Tibial nerve (tissue), 4 donors: ENCODE results near the gene SLC6A17. TPM values are rescaled to one million over a fixed set of nuclear protein-coding genes. Genes with fewer than 3 reads are reported as not detected.

Experiments
- DNase-seq, 2 donors: peaks; one replicate each; pipeline ENCODE4 v3.0.0-alpha.2; 2019; ENCODE audit warnings: low spot score in 2 of 2
- H3K27ac ChIP-seq, 4 donors: fragments of 200-600 bp; sonication (generic) in 3 of 4; one replicate each; pipeline ENCODE4 v1.5.1; 2017 to 2019; ENCODE audit warnings: mild to moderate bottlenecking in 1 of 4
- H3K27me3 ChIP-seq, 2 donors: fragments of 200-600 bp; sonication (generic) in 1 of 2; one replicate each; pipeline versions ENCODE4 v1.5.1 to v1.6.0; 2017 to 2019
- H3K36me3 ChIP-seq, 3 donors: fragments of 200-600 bp; sonication (generic); one replicate each; pipeline ENCODE4 v1.5.1; 2018 to 2019
- H3K4me1 ChIP-seq, 4 donors: fragments of 200-600 bp; sonication (generic) in 3 of 4; one replicate each; pipeline ENCODE4 v1.5.1; 2017 to 2019
- H3K4me3 ChIP-seq, 4 donors: fragments of 200-600 bp; sonication (generic) in 3 of 4; one replicate each; pipeline ENCODE4 v1.5.1; 2017 to 2019; ENCODE audit warnings: mild to moderate bottlenecking in 1 of 4, moderate library complexity in 1 of 4
- H3K9me3 ChIP-seq, 4 donors: fragments of 200-600 bp; sonication (generic) in 3 of 4; one replicate each; pipeline ENCODE4 v1.5.1; 2017 to 2019
- EP300 ChIP-seq, 2 donors: sonication (generic); formaldehyde crosslinking; IDR thresholded peaks; one replicate each; pipeline ENCODE4 v1.6.1; 2017; ENCODE audit warnings: antibody characterized with exemption in 2 of 2, mild to moderate bottlenecking in 1 of 2
- POLR2A ChIP-seq, 2 donors: fragments of 450-650 bp; IDR thresholded peaks; one replicate each; pipeline ENCODE4 v1.6.1; 2017; ENCODE audit warnings: antibody characterized with exemption in 2 of 2, mild to moderate bottlenecking in 2 of 2, moderate library complexity in 2 of 2
- WGBS, 2 donors: methylation state at CpG; one replicate each; pipeline ENCODE4 v1.1.5; 2018; 5-methylcytosine and 5-hydroxymethylcytosine counted together
- total RNA-seq, 4 donors: library from RNA; depleted of rRNA; stranded (reverse); fragments of >200 nt; gene quantifications; one replicate each; pipeline ENCODE4 v1.1.0, GENCODE V29; 2016
- TF ChIP-seq, protein P1 (sequence below), 5 experiments: fragments of 200-600 bp in 3 of 5; fragments of 450-650 bp in 2 of 5; sonication (generic) in 3 of 5; IDR thresholded peaks; one replicate each; pipeline ENCODE4 v1.5.1; 2016 to 2019; ENCODE audit warnings: antibody characterized with exemption in 5 of 5, mild to moderate bottlenecking in 3 of 5, moderate library complexity in 2 of 5

Gene SLC6A17
- total RNA-seq, 4 donors from 2014 or later: under 0.01 to 0.22 TPM; not detected in 2

DNA sequence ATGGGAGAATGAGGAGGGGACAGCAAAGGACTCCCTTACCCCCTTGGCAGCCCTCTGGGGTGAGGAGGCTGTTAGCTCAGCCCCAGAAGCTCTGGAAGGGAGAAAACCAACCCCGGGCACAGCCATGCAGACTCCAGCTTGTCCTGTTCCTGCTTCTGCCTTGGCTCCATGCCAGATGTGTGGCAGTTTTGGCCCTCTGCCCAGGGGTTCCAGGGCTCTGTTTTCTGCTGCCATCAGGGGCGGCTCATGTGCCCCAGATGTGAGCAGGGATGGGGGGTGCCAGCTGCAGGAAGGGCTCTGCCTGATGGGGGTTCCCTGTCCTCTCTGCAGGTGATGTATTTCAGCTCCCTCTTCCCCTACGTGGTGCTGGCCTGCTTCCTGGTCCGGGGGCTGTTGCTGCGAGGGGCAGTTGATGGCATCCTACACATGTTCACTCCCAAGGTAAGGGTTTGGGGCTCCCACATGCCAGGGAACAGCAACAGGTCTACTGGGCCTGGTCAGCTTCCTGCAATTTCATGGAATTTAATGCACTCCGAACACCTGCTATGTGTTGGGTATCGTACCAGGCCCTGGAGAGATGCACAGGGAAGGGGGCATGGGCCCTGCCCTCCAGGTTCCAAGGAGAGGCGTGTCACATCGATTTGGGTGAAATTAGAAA, 26.1 kb downstream of the SLC6A17 start:
- peak in 1 of 2 donors; percentile 19 for DNase-seq
- TF ChIP-seq POLR2A (IDR thresholded peaks at IDR 0.05) (no peak), EP300 (IDR thresholded peaks at IDR 0.05) (no peak)
- TF ChIP-seq, protein P1, sequence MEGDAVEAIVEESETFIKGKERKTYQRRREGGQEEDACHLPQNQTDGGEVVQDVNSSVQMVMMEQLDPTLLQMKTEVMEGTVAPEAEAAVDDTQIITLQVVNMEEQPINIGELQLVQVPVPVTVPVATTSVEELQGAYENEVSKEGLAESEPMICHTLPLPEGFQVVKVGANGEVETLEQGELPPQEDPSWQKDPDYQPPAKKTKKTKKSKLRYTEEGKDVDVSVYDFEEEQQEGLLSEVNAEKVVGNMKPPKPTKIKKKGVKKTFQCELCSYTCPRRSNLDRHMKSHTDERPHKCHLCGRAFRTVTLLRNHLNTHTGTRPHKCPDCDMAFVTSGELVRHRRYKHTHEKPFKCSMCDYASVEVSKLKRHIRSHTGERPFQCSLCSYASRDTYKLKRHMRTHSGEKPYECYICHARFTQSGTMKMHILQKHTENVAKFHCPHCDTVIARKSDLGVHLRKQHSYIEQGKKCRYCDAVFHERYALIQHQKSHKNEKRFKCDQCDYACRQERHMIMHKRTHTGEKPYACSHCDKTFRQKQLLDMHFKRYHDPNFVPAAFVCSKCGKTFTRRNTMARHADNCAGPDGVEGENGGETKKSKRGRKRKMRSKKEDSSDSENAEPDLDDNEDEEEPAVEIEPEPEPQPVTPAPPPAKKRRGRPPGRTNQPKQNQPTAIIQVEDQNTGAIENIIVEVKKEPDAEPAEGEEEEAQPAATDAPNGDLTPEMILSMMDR (IDR thresholded peaks at IDR 0.05): no peak
- Histone ChIP-seq H3K4me3 (no peak overlapping the region), H3K4me1 (no peaks in the 10 kb centered on the region), H3K9me3 (peaks cover 0 to 9% (median 0%) of the 10 kb centered on the region in 4 donors), H3K27ac (no peak overlapping the region), H3K36me3 (no peaks in the 10 kb centered on the region), H3K27me3 (no peaks in the 10 kb centered on the region)
- WGBS, 2 donors: 49 to 64% methylated on average over 8 to 9 of the region's 9 CpGs

GRCh38 chr1:110177775-110178174, 27.5 kb downstream of the SLC6A17 start:
- Histone ChIP-seq H3K27ac (no peak overlapping the region), H3K9me3 (peaks cover 0 to 9% (median 0%) of the 10 kb centered on the region in 4 donors), H3K4me1 (no peaks in the 10 kb centered on the region), H3K4me3 (no peak overlapping the region), H3K27me3 (no peaks in the 10 kb centered on the region), H3K36me3 (no peaks in the 10 kb centered on the region)
- TF ChIP-seq POLR2A (IDR thresholded peaks at IDR 0.05) (no peak), EP300 (IDR thresholded peaks at IDR 0.05) (no peak)
- TF ChIP-seq, protein P1 (IDR thresholded peaks at IDR 0.05): no peak
- WGBS, 2 donors: 54 to 62% methylated on average over 4 of the region's 4 CpGs
- no peak for DNase-seq

GRCh38 chr1:110183642-110184167, 33.4 kb downstream of the SLC6A17 start:
- no peaks in the 10 kb centered on the region for H3K36me3 ChIP-seq
- WGBS, 2 donors: 74 to 76% methylated on average over 12 of the region's 12 CpGs
- no peaks in the 10 kb centered on the region for H3K27me3 ChIP-seq
- TF ChIP-seq EP300 (IDR thresholded peaks at IDR 0.05) (no peak), POLR2A (IDR thresholded peaks at IDR 0.05) (no peak)
- peaks cover 0 to 18% (median 0%) of the 10 kb centered on the region in 4 donors for H3K4me1 ChIP-seq
- no peak for DNase-seq
- no peak overlapping the region for H3K27ac ChIP-seq
- peaks cover 0 to under 1% (median 0%) of the 10 kb centered on the region in 4 donors for H3K9me3 ChIP-seq
- H3K4me3 ChIP-seq: no peak overlapping the region

DNA sequence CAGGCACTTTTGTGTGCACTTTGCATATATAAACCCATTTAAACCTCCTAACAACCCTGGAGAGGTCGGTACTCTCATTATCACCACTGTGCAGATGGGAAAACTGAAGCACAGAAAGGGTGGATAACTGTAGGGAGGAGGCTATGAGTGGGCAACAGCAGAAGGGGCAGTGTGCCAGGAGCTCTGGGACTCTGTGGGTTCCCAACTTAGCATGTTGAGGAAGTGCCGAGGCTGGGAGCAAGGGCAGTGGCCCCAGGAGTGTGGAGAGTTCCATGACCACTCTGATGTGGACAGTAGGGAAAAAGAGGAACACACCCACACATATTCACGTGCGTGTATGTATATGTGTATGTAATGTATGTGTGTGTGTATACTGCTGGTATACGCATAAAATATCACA, 34.2 kb downstream of the SLC6A17 start:
- WGBS, 2 donors: 54 to 56% methylated on average over 5 of the region's 5 CpGs
- DNase-seq: no peak
- H3K9me3 ChIP-seq: no peaks in the 10 kb centered on the region
- no peak overlapping the region for H3K27ac ChIP-seq
- no peaks in the 10 kb centered on the region for H3K36me3 ChIP-seq
- TF ChIP-seq EP300 (IDR thresholded peaks at IDR 0.05) (no peak), POLR2A (IDR thresholded peaks at IDR 0.05) (no peak)
- TF ChIP-seq, protein P1 (IDR thresholded peaks at IDR 0.05): no peak
- no peaks in the 10 kb centered on the region for H3K27me3 ChIP-seq
- H3K4me3 ChIP-seq: no peak overlapping the region
- peaks cover 0 to 22% (median 0%) of the 10 kb centered on the region in 4 donors for H3K4me1 ChIP-seq

GRCh38 chr1:110185181-110185580, 34.9 kb downstream of the SLC6A17 start:
- no peak overlapping the region for H3K4me3 ChIP-seq
- H3K4me1 ChIP-seq: peaks cover 0 to 22% (median 0%) of the 10 kb centered on the region in 4 donors
- H3K36me3 ChIP-seq: no peaks in the 10 kb centered on the region
- H3K27ac ChIP-seq: no peak overlapping the region
- TF ChIP-seq, protein P1 (IDR thresholded peaks at IDR 0.05): no peak
- no peak for TF ChIP-seq POLR2A (IDR thresholded peaks at IDR 0.05)
- no peak for TF ChIP-seq EP300 (IDR thresholded peaks at IDR 0.05)
- no peak for DNase-seq
- WGBS, 2 donors: 79 to 80% methylated on average over 9 to 10 of the region's 10 CpGs
- no peaks in the 10 kb centered on the region for H3K9me3 ChIP-seq
- no peaks in the 10 kb centered on the region for H3K27me3 ChIP-seq
